ENCODE results near the gene INTS1.

INTS1 gene, protein sequence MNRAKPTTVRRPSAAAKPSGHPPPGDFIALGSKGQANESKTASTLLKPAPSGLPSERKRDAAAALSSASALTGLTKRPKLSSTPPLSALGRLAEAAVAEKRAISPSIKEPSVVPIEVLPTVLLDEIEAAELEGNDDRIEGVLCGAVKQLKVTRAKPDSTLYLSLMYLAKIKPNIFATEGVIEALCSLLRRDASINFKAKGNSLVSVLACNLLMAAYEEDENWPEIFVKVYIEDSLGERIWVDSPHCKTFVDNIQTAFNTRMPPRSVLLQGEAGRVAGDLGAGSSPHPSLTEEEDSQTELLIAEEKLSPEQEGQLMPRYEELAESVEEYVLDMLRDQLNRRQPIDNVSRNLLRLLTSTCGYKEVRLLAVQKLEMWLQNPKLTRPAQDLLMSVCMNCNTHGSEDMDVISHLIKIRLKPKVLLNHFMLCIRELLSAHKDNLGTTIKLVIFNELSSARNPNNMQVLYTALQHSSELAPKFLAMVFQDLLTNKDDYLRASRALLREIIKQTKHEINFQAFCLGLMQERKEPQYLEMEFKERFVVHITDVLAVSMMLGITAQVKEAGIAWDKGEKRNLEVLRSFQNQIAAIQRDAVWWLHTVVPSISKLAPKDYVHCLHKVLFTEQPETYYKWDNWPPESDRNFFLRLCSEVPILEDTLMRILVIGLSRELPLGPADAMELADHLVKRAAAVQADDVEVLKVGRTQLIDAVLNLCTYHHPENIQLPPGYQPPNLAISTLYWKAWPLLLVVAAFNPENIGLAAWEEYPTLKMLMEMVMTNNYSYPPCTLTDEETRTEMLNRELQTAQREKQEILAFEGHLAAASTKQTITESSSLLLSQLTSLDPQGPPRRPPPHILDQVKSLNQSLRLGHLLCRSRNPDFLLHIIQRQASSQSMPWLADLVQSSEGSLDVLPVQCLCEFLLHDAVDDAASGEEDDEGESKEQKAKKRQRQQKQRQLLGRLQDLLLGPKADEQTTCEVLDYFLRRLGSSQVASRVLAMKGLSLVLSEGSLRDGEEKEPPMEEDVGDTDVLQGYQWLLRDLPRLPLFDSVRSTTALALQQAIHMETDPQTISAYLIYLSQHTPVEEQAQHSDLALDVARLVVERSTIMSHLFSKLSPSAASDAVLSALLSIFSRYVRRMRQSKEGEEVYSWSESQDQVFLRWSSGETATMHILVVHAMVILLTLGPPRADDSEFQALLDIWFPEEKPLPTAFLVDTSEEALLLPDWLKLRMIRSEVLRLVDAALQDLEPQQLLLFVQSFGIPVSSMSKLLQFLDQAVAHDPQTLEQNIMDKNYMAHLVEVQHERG (N-terminal part only)

DNA sequence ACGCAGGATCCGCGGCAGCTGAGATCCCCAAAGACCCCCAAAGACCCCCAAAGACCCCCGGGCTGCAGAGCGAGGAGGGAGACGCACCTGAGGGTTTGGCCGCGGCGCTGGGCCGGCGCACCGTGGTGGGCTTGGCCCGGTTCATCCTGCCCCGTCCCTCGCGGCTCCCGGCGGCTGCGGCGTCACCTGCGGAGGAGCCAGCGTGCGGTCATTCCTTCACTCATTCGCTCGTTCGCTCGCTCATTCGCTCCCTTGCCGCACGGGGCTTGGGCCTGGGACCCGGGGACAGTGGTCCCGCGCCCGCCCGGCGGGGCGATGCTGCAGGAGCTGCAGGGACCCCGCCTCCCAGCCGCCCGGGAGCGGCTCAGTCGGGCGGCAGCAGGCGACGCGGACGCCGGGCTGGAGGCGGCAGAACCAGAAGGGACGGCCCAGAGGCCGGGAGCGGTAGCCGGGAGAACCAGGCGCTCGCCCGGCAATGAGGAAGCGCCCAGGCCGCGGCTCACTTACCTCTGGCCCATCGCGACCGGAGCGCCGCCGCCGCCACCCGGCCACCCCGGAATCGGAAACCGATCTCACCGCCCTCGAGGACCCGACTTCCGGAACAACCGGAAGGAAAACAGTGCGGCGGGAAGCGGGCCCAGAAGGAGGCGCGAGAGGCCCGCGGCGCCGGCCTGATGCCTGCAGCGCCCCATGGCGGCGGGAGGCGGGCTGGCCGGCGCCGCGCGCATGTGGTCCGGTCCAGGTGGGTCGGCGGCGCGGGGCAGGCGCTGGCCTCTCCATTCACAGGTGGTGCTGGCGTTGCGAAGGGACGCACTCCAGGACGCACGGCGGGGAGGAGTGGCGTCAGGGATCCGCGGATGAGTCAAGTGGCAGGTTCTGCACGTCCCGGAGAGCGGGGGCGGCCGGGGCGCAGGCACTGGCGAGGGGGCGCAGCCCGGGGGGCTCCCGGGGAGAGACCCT, at the start of gene INTS1:
INTS1 (minus strand) TSS at position 574 of the 960 bp plus-strand sequence; CDS start at position 145, 429 bp downstream.
- peak within 1 kb of the TSS; percentile 98 for H3K4me3 ChIP-seq (ENCODE audit: low read depth, low read length)
- TF ChIP-seq, protein P1, sequence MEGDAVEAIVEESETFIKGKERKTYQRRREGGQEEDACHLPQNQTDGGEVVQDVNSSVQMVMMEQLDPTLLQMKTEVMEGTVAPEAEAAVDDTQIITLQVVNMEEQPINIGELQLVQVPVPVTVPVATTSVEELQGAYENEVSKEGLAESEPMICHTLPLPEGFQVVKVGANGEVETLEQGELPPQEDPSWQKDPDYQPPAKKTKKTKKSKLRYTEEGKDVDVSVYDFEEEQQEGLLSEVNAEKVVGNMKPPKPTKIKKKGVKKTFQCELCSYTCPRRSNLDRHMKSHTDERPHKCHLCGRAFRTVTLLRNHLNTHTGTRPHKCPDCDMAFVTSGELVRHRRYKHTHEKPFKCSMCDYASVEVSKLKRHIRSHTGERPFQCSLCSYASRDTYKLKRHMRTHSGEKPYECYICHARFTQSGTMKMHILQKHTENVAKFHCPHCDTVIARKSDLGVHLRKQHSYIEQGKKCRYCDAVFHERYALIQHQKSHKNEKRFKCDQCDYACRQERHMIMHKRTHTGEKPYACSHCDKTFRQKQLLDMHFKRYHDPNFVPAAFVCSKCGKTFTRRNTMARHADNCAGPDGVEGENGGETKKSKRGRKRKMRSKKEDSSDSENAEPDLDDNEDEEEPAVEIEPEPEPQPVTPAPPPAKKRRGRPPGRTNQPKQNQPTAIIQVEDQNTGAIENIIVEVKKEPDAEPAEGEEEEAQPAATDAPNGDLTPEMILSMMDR (IDR thresholded peaks at IDR 0.05; ENCODE audit: borderline replicate concordance, insufficient read depth, low read depth, low read length), result peak; percentile 90

DNA sequence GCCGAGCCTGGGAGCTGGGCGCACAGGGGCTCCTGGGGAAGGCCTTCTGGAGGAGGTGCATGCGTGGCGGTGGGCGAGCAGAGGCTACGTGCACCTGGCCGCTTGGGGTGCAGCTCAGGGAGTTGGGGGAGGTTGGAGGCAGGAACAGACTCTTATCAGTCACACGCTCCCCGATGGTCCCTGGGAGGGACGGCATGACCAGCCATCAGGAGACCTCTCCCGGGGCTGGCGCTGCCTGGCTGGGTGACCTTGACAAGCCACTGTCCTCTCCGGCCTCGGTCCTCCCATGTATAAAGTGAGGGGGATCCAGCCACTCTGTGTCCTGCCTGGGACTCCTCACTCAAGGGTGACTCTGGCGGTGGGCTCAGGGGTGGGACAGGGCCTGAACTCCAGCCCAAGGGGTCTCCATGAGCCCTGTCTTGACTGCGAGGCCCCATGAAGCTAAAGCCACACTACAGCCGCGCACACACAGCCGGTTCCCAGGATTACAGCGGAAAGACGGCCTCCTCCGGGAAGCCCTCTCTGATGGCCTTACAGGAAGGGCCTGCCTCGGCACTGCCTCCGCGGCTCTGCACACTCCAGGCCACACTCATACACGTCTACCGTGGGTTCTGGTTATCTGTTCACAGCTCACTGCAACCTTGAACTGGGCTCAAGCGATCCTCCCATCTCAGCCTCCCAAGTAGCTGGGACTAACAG, 49.5 kb upstream of the INTS1 start:
- TF ChIP-seq, protein P1 (IDR thresholded peaks at IDR 0.05; ENCODE audit: borderline replicate concordance, insufficient read depth, low read depth, low read length), result no peak
- H3K4me3 ChIP-seq (ENCODE audit: low read depth, low read length), result no peak overlapping the region

DNA sequence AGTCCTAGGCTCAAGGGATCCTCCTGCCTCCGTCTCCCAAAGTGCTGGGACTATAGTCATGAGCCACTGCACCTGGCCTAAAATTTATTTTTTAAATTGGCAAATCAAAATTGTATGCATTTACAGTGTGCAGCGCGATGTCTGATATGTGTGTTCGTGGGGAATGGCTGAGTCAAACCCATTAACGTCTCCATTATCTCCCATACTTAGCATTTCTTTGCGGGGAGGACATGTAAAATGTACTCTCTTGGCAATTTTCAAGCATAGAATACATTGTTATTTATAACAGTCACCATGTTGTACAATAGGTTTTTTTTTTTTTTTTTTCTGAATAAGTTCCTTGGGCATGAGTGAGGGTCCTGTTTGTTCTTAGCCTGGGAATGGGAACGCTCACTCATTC, 48.0 kb upstream of the INTS1 start:
- no peak overlapping the region for H3K4me3 ChIP-seq (ENCODE audit: low read depth, low read length)

DNA sequence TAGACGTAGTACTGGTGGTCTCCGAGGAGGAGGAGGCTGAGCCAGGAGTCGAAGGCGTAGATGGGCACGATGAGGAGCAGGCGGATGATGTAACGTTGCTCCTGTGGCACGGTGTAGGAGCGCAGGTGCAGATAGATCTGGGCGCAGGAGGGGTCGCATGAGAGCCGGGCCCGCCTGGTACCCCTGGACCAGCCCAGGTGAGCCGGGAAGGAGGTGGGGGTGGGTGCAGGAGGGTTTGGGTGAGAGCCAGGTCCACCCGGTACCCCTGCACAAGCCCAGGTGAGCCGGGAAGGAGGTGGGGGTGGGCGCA, 46.6 kb upstream of the INTS1 start:
- TF ChIP-seq, protein P1 (IDR thresholded peaks at IDR 0.05; ENCODE audit: borderline replicate concordance, insufficient read depth, low read depth, low read length), result no peak

More for the DNA sequence above, 48.0 kb upstream of the INTS1 start:
- TF ChIP-seq, protein P1 (IDR thresholded peaks at IDR 0.05; ENCODE audit: borderline replicate concordance, insufficient read depth, low read depth, low read length), result no peak

DNA sequence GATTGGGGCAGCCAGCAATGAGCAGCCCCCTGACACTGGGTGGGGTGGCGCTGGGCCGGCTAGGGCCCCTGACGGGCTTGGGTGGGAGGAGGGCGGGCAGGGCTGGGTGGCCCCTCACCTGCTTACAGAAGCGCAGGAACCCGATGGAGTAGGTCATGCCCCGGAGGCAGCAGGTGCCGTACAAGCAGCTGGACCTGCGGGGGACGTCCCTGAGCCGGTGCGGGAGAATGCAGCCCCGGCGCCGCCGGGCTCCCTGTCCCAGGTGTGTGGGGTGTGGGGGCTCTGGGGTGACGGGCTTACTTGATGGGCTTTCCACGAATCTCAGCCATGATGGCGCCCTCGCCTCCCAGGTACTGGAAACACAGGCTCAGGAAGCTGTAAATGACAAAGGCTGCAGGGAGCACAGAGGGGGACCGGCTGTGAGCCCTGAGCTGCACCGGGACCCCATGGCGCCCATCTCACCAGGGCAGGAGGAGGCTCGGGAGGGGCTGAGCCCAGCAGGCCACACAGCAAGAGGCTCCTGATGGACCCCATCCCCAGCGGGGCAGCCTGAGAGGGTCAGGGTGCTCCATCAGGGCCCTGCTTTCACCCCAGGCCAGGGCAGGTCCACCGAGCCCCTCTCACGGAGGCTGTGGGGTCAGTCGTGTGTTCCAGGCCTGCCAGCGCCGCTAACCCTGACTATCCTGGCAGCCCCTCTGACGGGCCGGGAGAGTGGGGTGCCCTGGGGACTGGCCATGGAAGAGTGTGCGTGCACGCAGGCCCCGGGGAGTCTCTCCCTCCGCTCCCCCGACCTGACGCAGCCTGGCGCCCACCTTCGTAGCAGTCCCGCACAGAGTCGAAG, 46.0 kb upstream of the INTS1 start:
- H3K4me3 ChIP-seq (ENCODE audit: low read depth, low read length), result no peak overlapping the region
- TF ChIP-seq, protein P1 (IDR thresholded peaks at IDR 0.05; ENCODE audit: borderline replicate concordance, insufficient read depth, low read depth, low read length), result no peak

More for the DNA sequence above, 46.6 kb upstream of the INTS1 start:
- no peak overlapping the region for H3K4me3 ChIP-seq (ENCODE audit: low read depth, low read length)
